Panc1 (cell line): ENCODE measurements around the gene ENAH. TPM values are rescaled to one million over a fixed set of nuclear protein-coding genes. Genes with fewer than 3 reads are reported as not detected.

Source experiments
- ATAC-seq: fragments of 200-7000 bp; cut with Tn5 transposase; 2 replicates; pipeline ENCODE4 v1.9.1; 2020; ENCODE audit warnings: mild to moderate bottlenecking, moderate library complexity
- BruUV-seq: library from RNA; stranded (reverse); fragments of 400-500 nt; replicated peaks from 2 replicates; lab custom pipeline; 2021; lab: Mats Ljungman, UMichigan
- CTCF ChIA-PET: fragments of 300-600 bp; sonication (Branson Sonifier 250); formaldehyde crosslinking; loops from one replicate; lab custom pipeline; 2022; ENCODE audit warnings: antibody characterized with exemption; lab: Charles Lee
- POLR2A ChIA-PET: fragments of 300-600 bp; sonication (Branson Sonifier 250); formaldehyde crosslinking; loops from one replicate; lab custom pipeline; 2022; ENCODE audit warnings: antibody characterized with exemption; lab: Charles Lee
- DNase-seq: peaks from one replicate; pipeline ENCODE4 v3.0.0-alpha.2; 2010; ENCODE audit warnings: low read depth, low spot score
- H3K27ac ChIP-seq: 2 replicates; pipeline ENCODE4 v1.5.1; 2011; ENCODE audit warnings: mild to moderate bottlenecking, low read length, inconsistent platforms
- H3K27me3 ChIP-seq: fragments of 200-500 bp; sonication (Bioruptor generic); 2 replicates; pipeline ENCODE4 v1.6.0; 2014; ENCODE audit warnings: low read length, inconsistent platforms; ENCODE audit not compliant: control insufficient read depth, insufficient read depth
- H3K36me3 ChIP-seq: fragments of 200-500 bp; sonication (Bioruptor generic); 2 replicates; pipeline ENCODE4 v1.5.1; 2014; ENCODE audit warnings: inconsistent platforms, mild to moderate bottlenecking, low read length, moderate library complexity; ENCODE audit not compliant: control insufficient read depth, insufficient read depth
- H3K4me1 ChIP-seq: 2 replicates; pipeline ENCODE4 v1.5.1; 2011; ENCODE audit warnings: inconsistent platforms, mild to moderate bottlenecking, low read length, moderate library complexity; ENCODE audit not compliant: control insufficient read depth, insufficient read depth
- H3K4me3 ChIP-seq, 2 experiments: 2 replicates each; pipeline ENCODE4 v1.5.1; 2011 to 2012; ENCODE audit warnings: low read depth in 2 of 2, low read length in 2 of 2, mild to moderate bottlenecking in 2 of 2, inconsistent platforms in 1 of 2, moderate library complexity in 1 of 2
- H3K9me3 ChIP-seq: fragments of 200-500 bp; sonication (Bioruptor generic); 2 replicates; pipeline ENCODE4 v1.5.1; 2014; ENCODE audit warnings: low read depth, mild to moderate bottlenecking, inconsistent platforms, low read length, moderate library complexity; ENCODE audit not compliant: control insufficient read depth, insufficient read depth
- POLR2AphosphoS5 ChIP-seq: IDR thresholded peaks from 2 replicates; pipeline ENCODE4 v1.6.1; 2012; ENCODE audit warnings: mild to moderate bottlenecking, low read depth, low read length, moderate library complexity
- REST ChIP-seq, 2 experiments: IDR thresholded peaks; 2 replicates each; pipeline ENCODE4 v1.6.1; 2011 to 2012; ENCODE audit warnings: low read depth in 2 of 2, control low read depth in 1 of 2, low read length in 1 of 2, mild to moderate bottlenecking in 1 of 2, moderate library complexity in 1 of 2; ENCODE audit not compliant: insufficient read depth in 1 of 2
- SIN3A ChIP-seq: IDR thresholded peaks from 2 replicates; pipeline ENCODE4 v1.6.1; 2012; ENCODE audit warnings: low read depth, mild to moderate bottlenecking, low read length, moderate library complexity, borderline replicate concordance; ENCODE audit not compliant: insufficient read depth
- TCF7L2 ChIP-seq: IDR thresholded peaks from 2 replicates; pipeline ENCODE4 v1.6.1; 2011; ENCODE audit warnings: mild to moderate bottlenecking, low read depth, low read length, inconsistent platforms
- in situ Hi-C: cut with HindIII; loops from 2 replicates; pipeline ENCODE4 v1.10.0; 2016; ENCODE audit warnings: low sequenced_read_pairs, low pct_unique_long_range_greater_than_20kb
- intact Hi-C: fragments of 100-400 bp; cut with micrococcal nuclease; formaldehyde crosslinking; loops from one replicate; pipeline ENCODE4 v1.10.0; 2022; ENCODE audit not compliant: unreplicated experiment
- total RNA-seq: library from RNA; stranded (reverse); gene quantifications from one replicate; pipeline ENCODE4 v1.2.1, GENCODE V29; 2021; ENCODE audit not compliant: unreplicated experiment
- TF ChIP-seq, protein P1 (sequence below): fragments of 450-650 bp; IDR thresholded peaks from 2 replicates; pipeline ENCODE4 v1.5.1; 2017; ENCODE audit warnings: mild to moderate bottlenecking

Gene ENAH
- total RNA-seq, 1 experiment from 2014 or later: 133 TPM

DNA sequence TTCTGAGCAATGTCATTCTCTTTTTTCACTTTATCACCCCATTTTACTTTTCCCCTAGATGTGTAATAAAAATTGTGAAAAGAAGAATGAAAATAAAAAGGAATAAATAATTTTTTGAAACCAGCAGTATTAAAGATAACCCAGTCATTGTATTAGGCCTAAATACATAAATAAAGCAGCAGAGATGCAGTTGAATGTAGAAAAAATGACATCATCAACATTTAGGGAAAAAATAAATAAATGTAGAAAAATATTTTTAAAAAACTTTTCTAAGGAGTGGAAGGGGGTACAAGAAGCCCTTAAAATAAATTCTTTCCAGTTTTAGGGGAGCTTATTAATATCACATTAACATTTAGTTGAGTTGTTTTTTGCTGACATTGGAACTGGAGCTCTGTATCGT is 15.3 kb upstream of the ENAH start:
- no peaks in the 10 kb centered on the region for H3K9me3 ChIP-seq
- TF ChIP-seq TCF7L2 (no peak), SIN3A (no peak), REST (IDR thresholded peaks at IDR 0.05; ENCODE audit: insufficient read depth in 1 of 2, low read depth in 2 of 2, low read length in 1 of 2) (no peak)
- TF ChIP-seq, protein P1, sequence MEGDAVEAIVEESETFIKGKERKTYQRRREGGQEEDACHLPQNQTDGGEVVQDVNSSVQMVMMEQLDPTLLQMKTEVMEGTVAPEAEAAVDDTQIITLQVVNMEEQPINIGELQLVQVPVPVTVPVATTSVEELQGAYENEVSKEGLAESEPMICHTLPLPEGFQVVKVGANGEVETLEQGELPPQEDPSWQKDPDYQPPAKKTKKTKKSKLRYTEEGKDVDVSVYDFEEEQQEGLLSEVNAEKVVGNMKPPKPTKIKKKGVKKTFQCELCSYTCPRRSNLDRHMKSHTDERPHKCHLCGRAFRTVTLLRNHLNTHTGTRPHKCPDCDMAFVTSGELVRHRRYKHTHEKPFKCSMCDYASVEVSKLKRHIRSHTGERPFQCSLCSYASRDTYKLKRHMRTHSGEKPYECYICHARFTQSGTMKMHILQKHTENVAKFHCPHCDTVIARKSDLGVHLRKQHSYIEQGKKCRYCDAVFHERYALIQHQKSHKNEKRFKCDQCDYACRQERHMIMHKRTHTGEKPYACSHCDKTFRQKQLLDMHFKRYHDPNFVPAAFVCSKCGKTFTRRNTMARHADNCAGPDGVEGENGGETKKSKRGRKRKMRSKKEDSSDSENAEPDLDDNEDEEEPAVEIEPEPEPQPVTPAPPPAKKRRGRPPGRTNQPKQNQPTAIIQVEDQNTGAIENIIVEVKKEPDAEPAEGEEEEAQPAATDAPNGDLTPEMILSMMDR: no peak
- ChIA-PET CTCF (no interaction called here), POLR2A (no interaction called here)
- H3K4me1 ChIP-seq: no peaks in the 10 kb centered on the region
- H3K36me3 ChIP-seq: no peaks in the 10 kb centered on the region
- no peak for DNase-seq
- no peak overlapping the region for H3K27ac ChIP-seq
- in situ Hi-C loops (no loop called here), intact Hi-C loops (no loop called here)
- BruUV-seq: no TSS peak
- H3K27me3 ChIP-seq: no peaks in the 10 kb centered on the region
- H3K4me3 ChIP-seq: no peak overlapping the region
- no peak for ATAC-seq

DNA sequence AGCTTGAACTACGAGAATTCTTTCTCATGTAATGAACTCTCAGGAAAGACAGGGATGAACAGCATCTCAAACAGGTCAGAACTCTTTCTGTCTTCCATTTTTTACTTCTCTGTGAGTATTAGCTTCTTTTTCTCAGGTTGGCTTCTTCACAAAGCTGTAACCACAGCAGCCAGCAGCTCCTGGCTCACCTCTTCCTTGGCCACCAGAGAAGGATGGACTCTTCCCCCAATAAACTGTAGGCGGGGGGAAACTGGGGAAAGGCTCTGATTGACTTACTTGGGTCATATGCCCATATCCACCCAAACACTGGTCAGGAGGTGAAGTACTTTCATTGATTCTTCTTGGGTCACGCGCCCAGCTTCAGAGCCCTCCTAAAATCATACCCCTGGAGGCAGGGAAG is 14.4 kb upstream of the ENAH start:
- Histone ChIP-seq H3K27ac (no peak overlapping the region), H3K4me1 (no peaks in the 10 kb centered on the region), H3K36me3 (no peaks in the 10 kb centered on the region), H3K4me3 (no peak overlapping the region), H3K9me3 (no peaks in the 10 kb centered on the region), H3K27me3 (no peaks in the 10 kb centered on the region)
- TF ChIP-seq, protein P1: no peak
- BruUV-seq: no TSS peak
- ChIA-PET CTCF (interaction anchor here (0.8 kb wide), 1 partner anchor 105 kb away, joined by 3 read pairs; no protein-coding TSS in a partner anchor), POLR2A (interaction anchor here (0.6 to 0.7 kb wide), 2 partner anchors 26 to 69 kb away, joined by 3 to 4 read pairs; no protein-coding TSS in a partner anchor)
- no peak for ATAC-seq
- DNase-seq: no peak
- intact Hi-C loops (no loop called here), in situ Hi-C loops (no loop called here)

- ATAC-seq (no peak), DNase-seq (no peak)
- ChIA-PET POLR2A (interaction anchor here (0.7 to 0.8 kb wide), 2 partner anchors 11 to 78 kb away, joined by 3 to 6 read pairs; no protein-coding TSS in a partner anchor), CTCF (no interaction called here)
- Histone ChIP-seq H3K27ac (no peak overlapping the region), H3K4me3 (no peak overlapping the region), H3K27me3 (no peaks in the 10 kb centered on the region), H3K36me3 (no peaks in the 10 kb centered on the region), H3K4me1 (no peaks in the 10 kb centered on the region), H3K9me3 (no peaks in the 10 kb centered on the region)
- in situ Hi-C loops: no loop called here
- intact Hi-C loops: no loop called here
- no peak for TF ChIP-seq POLR2AphosphoS5
- no TSS peak for BruUV-seq
Measured at GRCh38 chr1:225666495-225666894, 13.6 kb upstream of the ENAH start.
